ENCODE measurements around the gene TCP11L2.
"Not testable (repeated sequence)": the region's sequence is repeated elsewhere in the genome, so short reads cannot be mapped to it uniquely, and the experiment has no call there.

TCP11L2 gene

DNA sequence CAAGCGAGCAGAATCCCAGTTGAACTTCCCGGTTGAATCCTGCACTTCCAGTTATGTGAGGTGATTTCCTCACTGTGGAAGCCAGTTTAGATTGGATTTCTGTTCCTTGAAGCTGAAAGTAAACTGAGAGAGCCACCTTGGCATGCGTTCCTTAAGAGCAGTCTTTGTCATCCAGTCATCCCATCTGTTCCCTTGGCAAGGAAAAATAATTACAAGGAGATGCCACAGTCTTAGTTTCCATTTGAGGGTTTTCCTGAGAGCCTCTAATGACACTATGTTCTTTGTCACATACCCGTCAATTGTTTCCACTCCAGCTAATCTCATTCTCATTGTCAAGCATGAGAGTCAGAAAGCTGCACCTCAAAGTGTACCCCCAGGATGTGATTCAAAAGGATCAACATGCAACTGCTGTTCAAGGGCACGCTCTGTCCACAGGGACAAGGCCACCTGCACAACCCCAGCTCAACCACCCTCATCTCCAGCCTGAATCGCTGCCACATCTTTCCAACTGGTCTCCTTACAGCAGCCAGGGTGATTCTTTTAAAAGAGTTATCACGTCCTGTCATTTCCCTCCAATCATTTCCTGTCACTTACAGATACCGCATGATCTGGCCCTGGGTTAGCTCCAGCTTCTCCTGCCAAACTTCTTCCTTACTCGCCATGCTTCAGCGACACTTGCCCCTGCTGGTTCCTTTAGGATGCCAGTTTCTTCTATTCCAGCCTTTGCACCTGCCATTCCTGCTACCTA is 18.0 kb upstream of the TCP11L2 start:
- DNase-seq: no peak

DNA sequence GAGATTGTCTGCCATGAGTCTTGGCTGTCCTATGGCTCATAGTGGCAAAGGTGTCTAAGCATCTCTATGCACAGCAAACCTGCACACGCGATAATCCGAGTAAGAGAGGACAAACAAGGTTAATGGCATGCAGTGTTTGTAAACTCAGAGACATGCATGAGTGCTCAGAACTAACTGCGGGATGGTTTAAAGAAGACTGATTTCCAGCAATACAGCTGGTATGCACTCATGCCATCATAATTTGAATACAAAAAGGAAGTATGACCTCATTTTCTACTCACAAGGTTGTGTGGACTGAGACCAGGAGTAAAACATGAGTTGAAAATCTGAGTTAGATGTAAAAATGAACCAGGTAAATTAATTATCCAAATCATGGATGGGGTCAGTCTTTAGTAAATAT is 16.6 kb upstream of the TCP11L2 start:
- DNase-seq: no peak

DNA sequence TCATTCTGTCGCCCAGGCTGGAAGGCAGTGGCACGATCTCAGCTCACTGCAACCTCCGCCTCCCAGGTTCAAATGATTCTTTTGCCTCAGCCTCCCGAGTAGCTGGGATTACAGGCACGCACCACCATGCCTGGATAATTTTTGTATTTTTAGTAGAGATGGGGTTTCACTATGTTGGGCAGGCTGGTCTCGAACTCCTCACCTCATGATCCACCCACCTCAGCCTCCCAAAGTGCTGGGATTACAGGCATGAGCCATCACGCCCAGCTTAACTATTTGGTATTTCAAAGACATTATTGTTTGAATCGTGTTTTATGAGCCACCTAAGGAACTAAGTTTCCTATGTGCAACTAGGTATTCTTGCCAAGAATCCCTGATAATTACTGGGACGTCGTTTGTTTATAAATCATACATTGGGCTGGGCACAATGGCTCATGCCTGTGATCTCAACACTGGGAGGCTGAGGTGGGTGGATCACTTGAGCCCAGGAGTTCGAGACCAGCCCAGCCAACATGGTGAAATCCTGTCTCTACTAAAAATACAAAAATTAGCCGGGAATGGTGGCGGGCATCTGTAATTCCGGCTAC is 15.9 kb upstream of the TCP11L2 start:
- not testable (repeated sequence) for DNase-seq

DNA sequence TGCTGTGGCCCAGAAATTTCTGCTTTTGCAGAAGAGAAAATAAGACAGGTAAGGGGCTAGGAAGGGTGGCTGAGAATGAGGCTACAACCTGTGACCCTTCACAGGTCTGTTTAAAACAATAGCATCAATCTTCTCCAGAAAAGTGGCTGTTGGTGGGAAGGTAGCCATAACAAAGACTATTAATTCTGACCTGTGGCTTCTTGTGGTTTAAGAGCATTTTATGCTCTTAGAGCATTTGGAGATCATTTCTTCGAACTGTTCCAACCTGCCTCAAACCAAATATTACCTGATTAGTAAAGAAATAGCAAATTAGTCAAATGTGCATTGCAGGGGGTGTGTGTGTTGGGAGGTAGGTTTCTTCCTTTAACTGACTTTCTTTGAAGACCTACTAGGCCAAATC is 15.2 kb upstream of the TCP11L2 start:
- no peak for DNase-seq

DNA sequence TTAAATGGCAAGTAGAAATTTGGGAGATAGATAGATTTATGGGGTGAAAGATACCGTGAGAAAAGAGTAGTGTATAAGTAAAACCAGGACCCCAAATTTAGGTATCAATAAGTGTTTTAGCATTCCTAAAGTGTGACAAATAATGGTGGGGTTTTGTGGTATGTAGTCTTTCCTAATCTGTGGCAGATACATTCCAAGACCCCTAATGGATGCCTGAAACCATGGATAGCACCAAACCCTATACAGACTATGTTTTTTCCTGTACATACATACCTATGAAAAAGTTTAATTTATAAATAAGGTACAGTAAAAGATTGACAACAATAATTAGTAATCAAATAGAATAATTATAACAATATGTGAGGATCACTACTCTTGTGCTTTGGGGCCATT is 14.4 kb upstream of the TCP11L2 start:
- DNase-seq: peak; percentile 72

DNA sequence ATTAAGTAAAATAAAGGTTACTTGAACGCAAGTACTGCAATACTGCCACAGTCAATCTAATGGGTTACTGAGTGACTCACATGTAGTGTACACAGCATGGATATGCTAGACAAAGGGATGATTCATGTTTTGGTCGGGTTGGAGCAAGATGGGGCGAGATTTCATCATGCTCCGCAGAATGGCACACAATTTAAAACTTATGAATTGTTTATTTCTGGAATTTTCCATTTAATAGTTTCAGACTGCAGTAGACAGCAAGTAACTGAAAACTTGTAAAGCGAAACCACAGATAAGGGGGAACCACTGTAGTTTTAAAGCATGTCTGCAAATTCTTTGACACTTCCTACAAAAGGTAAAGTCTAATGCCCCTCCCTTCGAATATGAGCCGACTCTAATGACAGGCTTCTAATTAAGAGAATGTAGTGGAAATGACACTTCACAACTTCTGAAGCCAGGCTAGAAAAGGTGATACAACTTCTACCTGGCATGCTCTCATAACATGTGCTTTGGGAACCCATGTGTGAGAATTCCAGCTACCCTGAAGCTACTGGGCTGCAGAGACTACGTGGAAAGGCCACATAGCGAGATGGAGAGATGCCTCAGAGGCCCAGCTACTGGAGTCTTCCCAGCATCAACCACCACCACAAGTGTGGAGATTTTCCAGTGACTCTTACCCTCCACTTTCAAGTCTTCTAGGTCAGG is 13.9 kb upstream of the TCP11L2 start:
- DNase-seq: peak; percentile 95

DNA sequence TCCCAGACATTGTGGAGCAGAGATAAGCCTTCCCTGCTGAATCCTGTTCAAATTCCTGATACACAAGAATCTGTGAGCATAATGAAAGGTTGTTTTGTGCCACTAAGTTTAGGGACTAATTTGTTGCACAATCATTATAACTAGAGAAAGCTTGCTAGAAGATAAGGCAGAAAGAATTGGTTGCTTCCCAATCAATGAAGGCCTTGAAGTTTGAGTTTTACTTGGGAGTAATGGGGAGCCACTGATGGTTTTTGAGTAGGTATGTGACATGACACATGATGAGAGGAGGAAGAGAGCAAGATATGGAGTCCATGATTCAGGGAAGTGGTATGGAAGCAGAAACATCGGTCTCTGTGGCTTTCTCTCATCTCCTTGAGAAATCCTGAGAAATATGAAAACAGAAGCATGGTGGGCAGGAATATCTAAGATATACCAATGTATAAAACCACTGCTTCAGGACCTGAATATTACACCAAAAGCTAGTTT is 13.3 kb upstream of the TCP11L2 start:
- no peak for DNase-seq

DNA sequence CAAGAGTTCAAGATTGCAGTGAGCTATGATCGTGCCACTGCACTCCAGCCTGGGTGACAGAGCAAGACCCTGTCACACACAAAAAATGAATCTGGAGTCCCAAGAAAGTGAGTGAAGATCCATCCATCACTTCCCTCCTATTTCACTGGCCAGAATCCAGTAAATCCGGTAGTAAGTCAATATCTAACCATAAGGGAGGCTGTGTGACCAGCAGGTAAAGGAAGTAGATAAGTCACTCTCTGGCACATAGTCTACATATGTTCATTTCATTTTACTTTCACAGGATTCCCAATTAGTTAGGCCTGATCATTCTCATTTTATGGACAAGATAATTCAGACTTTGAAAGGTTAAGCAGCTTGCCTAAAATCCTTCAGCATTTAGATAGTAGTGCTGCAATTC is 11.9 kb upstream of the TCP11L2 start:
- DNase-seq: no peak

DNA sequence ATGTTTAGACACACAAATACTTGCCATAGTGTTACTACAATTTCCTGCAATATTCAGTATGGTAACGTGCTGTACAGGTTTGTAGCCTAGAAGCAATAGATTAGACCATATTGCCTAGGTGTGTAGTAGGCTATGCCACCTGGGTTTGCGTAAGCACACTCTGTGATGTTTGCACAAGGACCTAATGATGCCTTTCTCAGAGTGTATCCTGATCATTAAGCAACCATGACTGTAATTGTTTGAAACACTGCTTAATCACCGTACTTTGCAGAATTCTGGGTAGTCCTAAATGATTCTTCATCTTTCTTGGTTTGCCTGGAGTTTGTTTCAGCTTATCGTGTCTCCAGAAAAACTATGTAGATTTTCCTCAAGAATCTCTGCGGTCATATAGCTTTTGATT is 11.2 kb upstream of the TCP11L2 start:
- no peak for DNase-seq

DNA sequence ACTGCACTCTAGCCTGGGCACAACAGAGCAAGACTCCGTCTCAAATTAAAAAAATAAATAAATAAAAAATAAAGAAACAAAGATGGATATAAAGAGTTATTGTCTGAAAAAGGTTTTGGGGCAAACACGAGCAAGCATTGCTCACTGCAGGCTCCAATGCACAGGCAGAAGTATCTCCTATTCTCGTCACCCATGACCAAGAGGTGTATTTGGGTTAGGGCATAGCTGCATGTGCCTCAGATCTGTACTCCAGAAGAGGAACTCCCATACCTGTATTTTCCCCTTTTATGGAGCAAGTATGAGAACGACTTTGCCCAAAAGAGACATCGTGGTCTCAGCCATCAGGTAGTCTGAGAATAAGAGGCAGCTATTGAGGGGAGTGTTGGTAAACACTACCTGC is 10.2 kb upstream of the TCP11L2 start:
- no peak for DNase-seq

DNA sequence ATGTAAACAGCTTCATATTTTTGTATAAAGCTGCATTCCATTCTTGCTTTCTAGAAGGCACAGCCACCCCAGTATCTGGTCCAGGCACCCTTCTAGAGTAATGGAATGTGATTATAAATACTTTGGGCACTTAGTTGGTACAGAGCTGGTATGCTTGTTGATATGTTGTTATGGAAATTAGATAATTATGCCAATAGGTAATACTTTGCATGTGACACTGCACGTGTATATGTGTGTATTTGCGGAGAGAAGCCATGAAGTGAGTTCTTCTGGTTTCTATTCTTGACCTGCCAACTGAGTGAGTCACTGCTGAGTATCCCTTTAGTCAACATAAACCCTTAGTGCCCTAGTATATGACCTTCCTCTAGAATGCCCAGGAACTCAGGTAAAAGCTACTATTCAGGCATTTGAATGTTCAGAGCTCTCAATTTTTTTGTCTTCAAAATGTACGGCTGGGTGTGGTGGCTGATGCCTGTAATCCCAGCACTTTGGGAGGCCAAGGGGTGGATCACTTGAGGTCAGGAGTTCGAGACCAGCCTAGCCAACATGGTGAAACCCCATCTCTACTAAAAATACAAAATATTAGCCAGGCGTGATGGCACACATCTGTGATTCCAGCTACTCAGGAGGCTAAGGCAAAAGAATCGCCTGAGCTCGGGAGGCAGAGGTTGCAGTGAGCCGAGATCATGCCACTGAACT is 6.2 kb upstream of the TCP11L2 start:
- peak; percentile 52 for DNase-seq

DNA sequence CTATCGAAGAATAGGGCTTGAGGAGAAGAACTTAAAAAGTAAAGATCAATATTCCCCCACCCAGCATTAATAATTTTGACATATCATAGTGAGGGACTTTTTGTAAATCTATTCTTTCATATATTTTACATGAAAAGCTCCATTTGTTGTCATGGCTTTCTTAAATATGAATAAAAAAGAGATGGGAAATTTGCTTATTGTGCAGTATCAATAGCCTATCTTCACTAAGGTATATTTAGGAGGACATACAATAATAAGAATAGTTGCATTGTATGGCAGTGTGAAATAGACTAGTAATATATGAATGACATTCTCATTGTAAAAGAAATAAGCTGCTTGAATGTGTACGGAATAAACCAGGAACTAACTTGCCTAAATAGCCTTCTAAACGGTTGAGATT is 5.5 kb upstream of the TCP11L2 start:
- no peak for DNase-seq

DNA sequence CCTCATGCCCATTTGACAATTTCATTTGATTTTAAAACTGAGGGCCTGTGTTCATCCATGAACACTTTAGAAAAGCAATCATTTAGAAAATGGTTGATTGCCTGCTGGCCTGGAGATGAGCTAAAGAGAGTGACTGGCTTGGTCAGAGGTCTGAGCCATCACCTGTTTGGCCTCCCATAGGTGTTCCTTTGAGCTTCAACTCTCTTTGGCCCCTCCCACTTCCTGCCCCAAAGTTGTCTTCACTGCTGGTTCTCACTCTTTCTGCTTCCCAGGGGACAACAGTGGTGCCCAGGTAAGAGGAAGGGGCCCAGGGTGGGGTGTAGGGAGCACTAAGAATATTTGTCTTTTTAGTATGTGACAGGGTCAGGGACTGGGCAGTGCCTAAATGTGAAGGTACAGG is 4.9 kb upstream of the TCP11L2 start:
- no peak for DNase-seq

DNA sequence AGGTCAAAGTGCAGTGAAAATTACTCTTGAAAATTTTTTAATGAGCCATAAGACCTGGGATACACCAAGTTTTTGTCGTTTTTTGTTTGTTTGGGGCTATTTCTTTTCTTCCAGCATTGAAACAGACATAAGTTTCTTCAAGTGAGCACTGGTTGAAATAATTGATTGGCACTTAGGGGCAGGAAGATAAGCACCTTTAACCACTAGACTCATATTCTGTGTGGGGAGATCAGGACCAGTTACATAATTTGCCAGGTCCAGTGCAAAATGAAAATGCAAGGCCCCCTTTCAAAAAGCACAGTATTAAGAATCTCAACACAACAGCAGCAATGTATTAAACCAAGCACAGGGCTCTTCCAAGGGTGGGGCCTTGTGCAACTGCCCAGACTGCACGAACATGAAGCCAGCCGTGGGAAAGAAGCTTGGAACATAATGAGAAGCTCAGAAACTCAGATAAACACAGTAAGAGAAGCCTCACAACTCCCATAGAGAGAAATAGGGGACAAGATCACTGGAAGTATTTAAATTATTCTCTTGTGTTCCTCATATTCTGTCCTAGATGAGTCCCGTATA is 3.2 kb upstream of the TCP11L2 start:
- no peak for DNase-seq

DNA sequence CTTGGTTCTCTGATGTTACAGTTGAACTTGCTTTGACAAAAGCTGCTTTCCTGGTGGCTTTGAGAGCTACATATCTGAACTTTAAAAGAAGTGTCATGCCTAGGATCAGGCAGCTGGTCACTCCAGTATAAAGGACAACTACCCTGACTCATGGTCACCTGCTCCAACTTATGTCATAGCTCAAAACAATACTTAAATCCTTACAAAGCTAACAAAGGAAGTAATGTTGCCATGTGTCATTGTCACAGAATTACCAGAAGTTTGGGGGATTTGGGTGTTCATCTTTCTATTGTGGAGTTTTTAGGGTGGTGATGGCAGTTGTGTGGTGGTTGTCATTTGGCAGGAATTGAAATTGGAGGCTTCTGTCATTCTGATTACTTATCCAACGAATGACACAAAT is 1.8 kb upstream of the TCP11L2 start:
- DNase-seq: no peak

DNA sequence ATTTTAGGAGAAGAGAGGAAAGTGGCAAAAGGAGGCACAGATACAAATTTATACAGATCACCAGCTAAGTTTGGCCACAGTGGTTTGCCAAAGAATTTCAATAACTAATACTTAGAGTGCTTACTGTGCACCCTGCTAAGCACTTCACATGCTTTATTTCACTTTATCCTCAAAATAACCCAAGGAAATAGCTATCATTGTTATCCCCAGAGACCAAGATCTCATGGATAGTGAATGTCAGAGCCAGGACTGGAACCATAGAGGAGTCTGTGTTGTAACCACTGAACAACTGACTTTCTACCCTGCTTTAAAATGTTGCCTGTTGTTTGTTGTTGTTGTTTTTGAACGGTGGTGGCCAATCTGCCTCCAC is 1.3 kb upstream of the TCP11L2 start:
- DNase-seq: peak; percentile 62

DNA sequence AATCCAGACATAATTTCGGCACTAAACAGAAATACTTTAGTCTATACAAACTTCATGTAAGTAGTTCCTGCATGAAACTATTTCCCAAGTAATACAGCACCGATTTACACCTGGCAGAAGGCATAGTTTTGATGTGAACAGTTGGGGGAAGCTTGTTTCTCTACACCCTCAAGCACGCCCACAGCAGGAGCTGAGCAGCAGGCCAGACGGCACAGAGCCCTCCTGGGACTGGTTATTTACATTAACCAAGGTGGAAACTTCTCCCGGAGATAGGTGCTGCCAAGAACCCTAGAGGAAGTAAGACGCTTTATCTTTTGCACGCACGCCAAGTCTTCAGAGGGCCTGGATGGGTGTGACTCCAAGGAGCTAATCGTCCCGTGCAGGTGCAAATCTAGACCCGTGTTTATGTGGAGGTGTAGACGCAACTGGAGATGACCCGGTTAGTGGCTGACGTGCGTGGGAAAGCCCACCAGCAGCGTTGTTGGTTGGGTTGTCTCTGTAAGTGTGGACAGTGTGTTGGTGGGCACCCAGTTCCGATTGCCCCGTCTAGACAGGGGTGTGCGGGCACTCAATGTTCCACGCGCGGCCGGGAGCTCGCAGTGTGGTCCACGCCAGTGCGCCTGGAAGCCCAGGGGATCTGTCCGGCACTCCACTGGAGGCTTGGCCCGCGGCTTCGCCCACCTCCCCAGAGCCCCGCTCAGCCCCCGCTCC is 767 bp upstream of the TCP11L2 start:
- DNase-seq: peak; percentile 34

DNA sequence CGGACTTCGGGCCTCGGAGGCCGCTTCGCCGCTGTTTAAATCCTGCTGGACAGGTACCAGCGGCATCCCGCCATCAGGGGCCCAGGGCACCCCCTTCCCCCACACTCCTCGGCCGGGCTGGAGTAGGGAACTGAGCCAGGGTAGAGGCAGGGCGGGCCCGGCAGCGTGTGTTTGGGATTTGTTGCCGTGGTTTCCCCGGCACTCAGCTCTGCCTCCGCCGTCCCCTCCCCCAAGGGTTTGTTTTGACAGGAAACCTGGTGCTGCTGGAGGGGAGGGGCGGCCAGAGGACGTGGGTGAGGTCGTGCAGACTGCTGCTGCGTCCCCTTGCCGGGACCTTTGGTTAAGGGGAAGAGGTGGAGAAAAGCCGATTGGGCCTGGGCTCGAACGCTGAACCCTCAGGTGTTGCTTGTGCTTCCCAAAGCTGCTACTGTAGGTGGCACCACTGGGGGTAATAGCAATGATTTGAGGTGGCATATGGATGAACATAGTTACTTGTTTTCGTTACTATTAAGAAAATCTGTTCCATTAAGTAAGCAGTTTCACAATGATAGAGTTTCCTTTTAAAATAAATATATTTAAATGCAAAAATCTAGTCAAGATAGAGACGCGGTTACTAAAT is 778 bp downstream of the TCP11L2 start:
- peak; percentile 76 for DNase-seq

DNA sequence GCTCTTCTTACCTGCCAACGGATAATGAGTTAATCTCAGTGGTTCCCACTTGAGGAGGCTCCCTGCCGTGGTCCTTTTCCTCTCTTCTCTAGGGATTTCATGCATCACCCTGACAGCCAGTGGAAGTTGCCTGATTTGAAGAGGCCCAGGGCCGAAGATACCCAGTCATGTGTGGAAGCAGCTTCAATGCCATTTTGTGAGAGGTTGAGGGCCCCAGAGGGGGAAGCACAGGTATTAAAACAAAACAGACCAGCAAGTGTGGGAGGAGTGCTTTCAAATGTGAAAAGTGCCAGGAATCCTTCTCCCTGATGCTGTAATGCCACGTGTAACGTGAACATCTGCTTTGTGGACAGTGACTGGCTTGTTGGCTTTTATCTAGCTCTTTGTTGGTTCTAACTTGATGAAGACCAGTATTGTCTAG is 1.5 kb downstream of the TCP11L2 start:
- no peak for DNase-seq

DNA sequence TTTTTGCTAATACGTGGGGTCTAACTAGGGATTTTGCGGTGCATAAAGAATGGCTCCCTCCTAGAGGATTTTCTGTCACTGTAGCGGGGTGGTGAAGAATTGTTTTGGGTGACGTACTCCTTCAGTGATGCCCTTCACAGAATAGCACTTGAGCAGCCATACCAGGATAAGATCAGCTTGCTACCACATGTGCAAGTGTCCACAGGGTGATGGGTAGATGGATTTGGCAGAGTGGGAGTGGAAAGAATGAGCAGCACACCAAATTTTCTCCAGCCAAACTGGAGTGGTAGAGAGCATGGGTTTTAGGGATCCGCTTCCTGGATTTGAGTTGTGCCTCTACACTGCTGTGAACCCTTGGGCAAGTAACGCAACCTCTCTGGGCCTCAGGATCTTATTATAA is 2.3 kb downstream of the TCP11L2 start:
- DNase-seq: no peak

DNA sequence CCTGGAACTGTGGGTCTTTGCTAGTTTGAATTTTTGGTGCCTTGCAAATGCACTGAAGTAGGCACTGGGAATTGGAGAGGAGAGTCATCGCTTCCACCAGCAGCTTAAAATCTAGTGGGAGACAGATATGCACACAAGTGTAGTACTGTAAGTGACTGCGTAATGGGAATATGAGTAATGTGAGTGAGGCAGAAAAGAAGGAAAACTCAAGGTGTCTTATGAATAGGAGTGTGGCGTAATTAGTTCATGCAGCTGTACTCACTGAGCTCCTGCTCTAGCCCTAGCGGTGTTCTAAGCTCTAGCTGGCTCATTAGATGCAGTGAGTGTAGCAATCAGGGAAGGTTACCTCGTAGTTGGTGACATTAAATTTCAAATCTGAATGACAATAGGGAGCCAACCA is 2.8 kb downstream of the TCP11L2 start:
- DNase-seq: no peak

DNA sequence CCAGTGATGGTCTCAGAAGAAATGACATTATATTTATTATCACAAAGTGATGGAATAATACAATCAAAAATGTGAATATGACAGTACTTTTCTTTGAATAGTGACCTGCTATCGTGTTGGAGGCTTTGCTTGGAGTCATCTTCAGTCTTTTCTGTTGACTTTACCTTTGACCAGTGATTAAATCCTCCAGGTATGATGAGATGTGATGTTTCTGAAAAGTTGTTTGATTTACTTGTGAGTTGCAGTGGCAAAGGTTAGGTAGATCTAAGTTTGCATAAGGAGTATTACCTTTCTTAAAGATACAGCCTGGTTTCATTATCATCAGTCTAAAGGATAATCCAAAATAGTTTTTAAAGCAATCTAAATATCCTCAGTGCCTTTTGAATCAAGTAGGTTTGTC is 4.6 kb downstream of the TCP11L2 start:
- no peak for DNase-seq
